Activated CD4-positive, alpha-beta T cell treated with anti-CD3 and anti-CD28 coated beads for 24 hours (primary cell): ENCODE results near the gene CHST12.

Experiments
- DNase-seq, 2 donors: peaks; one replicate each; pipeline ENCODE4 v3.0.0-alpha.2; 2020; ENCODE audit warnings: low read depth in 2 of 2

Gene CHST12

GRCh38 chr7:2478399-2478785 is 75.0 kb downstream of the CHST12 start:
- DNase-seq = no peak

GRCh38 chr7:2478800-2479199 is 75.4 kb downstream of the CHST12 start:
- DNase-seq = no peak

GRCh38 chr7:2479276-2480069 is 76.1 kb downstream of the CHST12 start:
- no peak for DNase-seq

- no peak for DNase-seq
These were observed 76.6 kb downstream of the CHST12 start for GRCh38 chr7:2480070-2480408.

GRCh38 chr7:2481195-2481594 is 77.8 kb downstream of the CHST12 start:
- no peak for DNase-seq

- no peak for DNase-seq
These were observed 79.5 kb downstream of the CHST12 start for GRCh38 chr7:2482725-2483451.

- no peak for DNase-seq
These were observed 80.1 kb downstream of the CHST12 start for GRCh38 chr7:2483494-2483893.

- DNase-seq = no peak
These were observed 81.5 kb downstream of the CHST12 start for GRCh38 chr7:2484868-2485267.

- DNase-seq = no peak
These were observed 84.3 kb downstream of the CHST12 start for GRCh38 chr7:2487586-2488271.

- no peak for DNase-seq
These were observed 84.8 kb downstream of the CHST12 start for GRCh38 chr7:2488272-2488645.

- no peak for DNase-seq
These were observed 85.3 kb downstream of the CHST12 start for GRCh38 chr7:2488681-2489080.

- no peak for DNase-seq
These were observed 86.8 kb downstream of the CHST12 start for GRCh38 chr7:2490181-2490651.

GRCh38 chr7:2492038-2492437 is 88.6 kb downstream of the CHST12 start:
- DNase-seq = no peak

GRCh38 chr7:2493205-2494164 is 90.1 kb downstream of the CHST12 start:
- no peak for DNase-seq

GRCh38 chr7:2494191-2495130 is 91.0 kb downstream of the CHST12 start:
- DNase-seq = no peak

- no peak for DNase-seq
These were observed 92.2 kb downstream of the CHST12 start for GRCh38 chr7:2495418-2496299.

- no peak for DNase-seq
These were observed 93.0 kb downstream of the CHST12 start for GRCh38 chr7:2496375-2496774.

- no peak for DNase-seq
These were observed 93.7 kb downstream of the CHST12 start for GRCh38 chr7:2497065-2497464.
